Epithelial cell of esophagus (primary cell): ENCODE results near the gene PTPN1.
A peak's percentile ranks its signal among the peaks of the same experiment; 100 is the strongest.

ENCODE experiments used
- DNase-seq: peaks from one replicate; pipeline ENCODE4 v3.0.0; 2010; ENCODE audit warnings: low read depth
- H3K4me3 ChIP-seq: 2 replicates; pipeline ENCODE4 v1.5.1; 2011; ENCODE audit warnings: mild to moderate bottlenecking, low read length, control low read depth
- TF ChIP-seq, protein P1 (sequence below): IDR thresholded peaks from 2 replicates; pipeline ENCODE4 v1.5.1; 2011; ENCODE audit warnings: low read depth, mild to moderate bottlenecking, low read length, control low read depth, inconsistent platforms; ENCODE audit not compliant: insufficient read depth; ENCODE audit errors: missing control alignments

The PTPN1 gene

DNA sequence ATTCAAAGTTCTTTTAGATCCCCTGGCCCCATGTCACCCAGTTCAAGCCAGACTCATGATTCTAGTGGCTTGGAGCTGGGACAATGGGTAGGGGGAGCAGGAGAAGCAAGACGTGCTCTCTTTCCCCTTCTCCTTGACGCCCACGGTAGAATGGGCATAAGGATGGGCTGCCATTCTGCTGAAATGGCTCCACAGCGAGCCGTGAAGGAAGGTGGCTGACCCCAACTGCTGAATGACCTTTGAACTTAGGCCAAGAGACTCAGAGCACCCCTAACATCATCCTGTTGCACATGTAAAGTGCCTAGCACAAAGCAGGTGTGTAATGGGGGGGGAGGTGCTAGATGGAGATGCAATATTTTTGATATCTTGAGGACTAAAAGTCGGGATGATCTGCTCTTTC is 15.8 kb upstream of the PTPN1 start:
- no peak overlapping the region for H3K4me3 ChIP-seq
- no peak for DNase-seq
- TF ChIP-seq, protein P1, sequence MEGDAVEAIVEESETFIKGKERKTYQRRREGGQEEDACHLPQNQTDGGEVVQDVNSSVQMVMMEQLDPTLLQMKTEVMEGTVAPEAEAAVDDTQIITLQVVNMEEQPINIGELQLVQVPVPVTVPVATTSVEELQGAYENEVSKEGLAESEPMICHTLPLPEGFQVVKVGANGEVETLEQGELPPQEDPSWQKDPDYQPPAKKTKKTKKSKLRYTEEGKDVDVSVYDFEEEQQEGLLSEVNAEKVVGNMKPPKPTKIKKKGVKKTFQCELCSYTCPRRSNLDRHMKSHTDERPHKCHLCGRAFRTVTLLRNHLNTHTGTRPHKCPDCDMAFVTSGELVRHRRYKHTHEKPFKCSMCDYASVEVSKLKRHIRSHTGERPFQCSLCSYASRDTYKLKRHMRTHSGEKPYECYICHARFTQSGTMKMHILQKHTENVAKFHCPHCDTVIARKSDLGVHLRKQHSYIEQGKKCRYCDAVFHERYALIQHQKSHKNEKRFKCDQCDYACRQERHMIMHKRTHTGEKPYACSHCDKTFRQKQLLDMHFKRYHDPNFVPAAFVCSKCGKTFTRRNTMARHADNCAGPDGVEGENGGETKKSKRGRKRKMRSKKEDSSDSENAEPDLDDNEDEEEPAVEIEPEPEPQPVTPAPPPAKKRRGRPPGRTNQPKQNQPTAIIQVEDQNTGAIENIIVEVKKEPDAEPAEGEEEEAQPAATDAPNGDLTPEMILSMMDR: no peak

DNA sequence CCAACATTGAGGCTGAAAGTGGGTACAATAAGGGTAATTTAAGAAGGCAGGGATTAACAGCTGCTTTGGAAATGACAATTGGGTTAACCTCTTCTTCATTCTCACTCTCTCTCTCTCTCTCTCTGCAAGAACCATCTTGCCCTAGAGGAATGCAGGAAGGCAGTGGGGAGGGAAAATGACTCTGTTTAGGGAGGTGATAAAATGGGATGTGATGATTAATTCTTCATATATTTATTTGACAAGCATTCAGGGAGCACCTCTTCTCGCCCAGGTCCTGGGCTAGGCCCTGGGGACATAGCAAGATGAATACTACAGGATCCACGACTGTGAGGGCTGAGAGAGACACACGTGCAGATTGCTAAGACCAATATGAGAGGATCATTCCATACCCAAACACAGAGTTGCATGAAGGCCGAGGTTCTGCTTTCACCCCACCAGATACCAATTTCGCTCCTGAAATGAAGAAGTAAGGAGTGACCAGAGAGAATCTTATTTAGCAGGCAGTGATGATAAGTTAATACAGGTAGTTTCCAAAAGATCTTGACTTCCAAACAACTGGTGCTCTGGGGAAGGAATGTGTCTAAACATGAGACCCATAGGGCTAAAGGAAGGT is 13.3 kb upstream of the PTPN1 start:
- TF ChIP-seq, protein P1: no peak
- peak; percentile 97 for DNase-seq

DNA sequence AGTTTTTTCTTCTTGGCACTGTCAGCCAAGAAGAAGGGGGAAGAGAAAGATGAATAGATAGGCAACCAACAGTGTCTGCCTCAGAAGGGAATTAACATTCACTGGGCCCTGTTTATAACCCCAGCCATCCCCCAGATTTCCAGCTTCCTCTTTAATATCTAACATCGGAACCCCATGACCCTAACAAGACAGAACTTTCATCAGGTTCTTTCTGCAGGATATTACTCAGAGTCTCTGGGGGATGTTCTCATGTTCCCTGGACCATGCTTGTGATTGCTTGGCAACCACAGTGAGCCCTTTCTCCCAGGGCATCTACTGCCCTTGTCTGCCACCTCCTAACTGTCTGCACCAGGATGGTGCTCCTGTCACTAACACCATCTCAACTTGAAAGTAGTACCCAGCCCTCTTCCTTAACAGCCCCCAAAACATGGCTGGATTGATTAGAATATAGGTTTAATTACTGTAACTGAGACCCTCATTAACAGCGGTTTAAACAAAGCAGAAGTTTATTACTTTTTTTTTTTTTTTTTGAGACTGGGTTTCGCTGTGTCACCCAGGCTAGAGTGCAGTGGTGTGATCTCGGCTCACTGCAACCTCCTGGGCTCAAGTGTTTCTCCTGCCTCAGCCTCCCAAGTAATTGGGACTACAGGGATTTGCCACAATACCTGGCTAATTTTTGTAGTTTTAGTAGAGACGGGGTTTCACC is 12.0 kb upstream of the PTPN1 start:
- H3K4me3 ChIP-seq: no peak overlapping the region
- DNase-seq: peak; percentile 66
- TF ChIP-seq, protein P1: no peak

More for the DNA sequence above, 13.3 kb upstream of the PTPN1 start:
- no peak overlapping the region for H3K4me3 ChIP-seq

DNA sequence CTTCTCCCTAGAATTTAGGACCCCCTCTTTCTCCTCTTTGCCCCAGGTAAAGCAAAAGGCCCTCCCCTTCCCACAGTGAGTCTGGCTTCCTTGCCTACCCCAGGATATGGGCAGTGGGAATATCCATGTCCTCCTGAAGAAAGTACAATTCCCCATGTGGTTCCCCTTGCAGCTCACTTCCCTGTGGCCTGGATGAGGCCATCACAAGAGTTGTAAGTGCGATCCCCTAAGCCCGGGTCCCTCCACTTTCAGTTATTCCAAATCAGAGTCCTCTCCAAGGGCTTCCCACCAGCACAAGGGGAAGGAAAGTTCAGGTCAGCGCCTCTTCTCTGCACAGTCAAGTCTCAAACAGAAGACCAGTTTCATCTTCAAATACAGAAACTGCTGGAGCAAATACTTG is 10.2 kb upstream of the PTPN1 start:
- no peak overlapping the region for H3K4me3 ChIP-seq
- DNase-seq: no peak
- TF ChIP-seq, protein P1: no peak

DNA sequence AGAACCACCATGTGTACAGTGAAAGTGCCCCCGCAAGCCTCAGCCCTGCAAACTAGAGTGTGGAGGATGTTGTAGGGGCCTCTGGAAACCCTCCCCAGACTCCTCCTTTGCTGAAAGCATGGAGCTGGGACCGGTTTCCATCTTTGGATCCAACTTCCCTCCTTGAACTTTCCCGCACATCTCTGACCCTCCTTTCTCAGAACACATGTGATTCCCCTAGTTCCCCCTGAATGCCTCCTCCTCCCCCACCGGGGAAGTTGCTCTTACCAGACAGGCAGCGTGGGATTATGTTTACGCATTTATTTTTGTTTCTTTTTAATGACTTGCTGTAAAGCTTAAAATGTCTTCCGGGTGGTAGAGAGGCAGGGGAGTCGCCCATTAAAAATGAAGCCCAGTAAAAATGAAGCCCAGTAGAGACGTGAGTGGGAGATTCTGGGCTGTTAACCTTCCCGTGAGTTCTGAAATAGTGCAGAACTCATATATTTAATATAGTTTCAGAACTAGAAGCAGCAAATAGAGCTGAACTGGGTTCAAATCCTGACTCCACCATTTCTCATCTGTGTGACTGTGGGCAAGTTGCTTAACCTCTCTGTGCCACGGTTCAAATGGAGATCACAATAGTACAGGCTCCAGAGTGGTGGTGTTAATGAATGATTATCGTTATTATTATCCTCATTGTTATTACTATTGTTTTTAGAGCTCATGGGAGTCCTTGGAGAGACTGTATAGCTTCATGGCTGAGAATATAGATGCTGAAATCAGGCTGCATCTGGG is 8.0 kb upstream of the PTPN1 start:
- no peak for DNase-seq
- H3K4me3 ChIP-seq: no peak overlapping the region
- TF ChIP-seq, protein P1: no peak

DNA sequence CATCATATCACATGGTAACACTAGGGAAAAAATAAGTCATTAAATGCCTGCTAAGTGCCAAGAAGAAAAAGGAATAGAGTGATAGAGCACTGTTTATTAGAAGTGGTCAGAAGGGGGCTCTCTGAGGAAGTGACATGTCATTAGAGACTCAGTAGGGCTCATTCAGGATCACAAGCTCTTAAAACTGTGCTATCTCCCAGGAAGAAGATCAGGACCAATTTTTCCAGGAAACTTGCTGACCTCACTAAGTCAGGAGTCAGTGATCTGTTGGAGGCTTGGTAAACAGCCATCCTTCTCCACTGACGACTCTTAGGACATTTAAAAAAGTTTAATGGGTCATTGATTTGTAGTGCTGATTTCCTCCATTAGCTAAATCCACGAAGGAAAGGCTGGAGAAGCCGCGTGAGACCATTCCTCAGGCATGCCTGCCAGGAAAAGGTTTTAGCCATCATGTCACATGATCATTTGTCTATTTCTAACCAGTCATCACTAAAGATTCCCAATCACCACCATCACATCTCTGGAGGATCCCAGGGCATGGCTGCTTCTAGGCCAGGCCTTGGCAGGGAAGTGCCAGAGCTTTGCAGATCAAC is 5.9 kb upstream of the PTPN1 start:
- no peak for DNase-seq
- TF ChIP-seq, protein P1: no peak
- no peak overlapping the region for H3K4me3 ChIP-seq
